K562 (cell line): ENCODE results near the gene CD82. TPM values are rescaled to one million over a fixed set of nuclear protein-coding genes. Genes with fewer than 3 reads are reported as not detected.

Experiments used
- ADNP ChIP-seq: fragments of 200-800 bp; sonication (Bioruptor generic); IDR thresholded peaks from 2 replicates; pipeline ENCODE4 v1.6.1; 2016; ENCODE audit warnings: missing genetic modification characterization, missing compliant biosample characterization
- CSDE1 ChIP-seq, 2 experiments: fragments of 450-650 bp; IDR thresholded peaks; 2 replicates each; pipeline ENCODE4 v1.6.1; 2016; ENCODE audit warnings: mild to moderate bottlenecking in 1 of 2
- ESRRA ChIP-seq: fragments of 450-650 bp; IDR thresholded peaks from 2 replicates; pipeline ENCODE4 v1.6.1; 2014; ENCODE audit warnings: low read depth, mild to moderate bottlenecking, moderate library complexity, borderline replicate concordance
- ETV6 ChIP-seq, 3 experiments: fragments of 150-350 bp in 1 of 3; sonication (generic) in 1 of 3; formaldehyde crosslinking in 1 of 3; IDR thresholded peaks; 2 replicates each; pipeline versions ENCODE4 v1.6.1 to v1.8.0; 2014 to 2022; ENCODE audit warnings: borderline replicate concordance in 2 of 3, low read depth in 2 of 3, antibody characterized with exemption in 1 of 3, low read length in 1 of 3, mild to moderate bottlenecking in 1 of 3, missing genetic modification reagents in 1 of 3
- GABPA ChIP-seq: fragments of 200-800 bp; sonication (Bioruptor generic); conservative IDR thresholded peaks from 2 replicates; pipeline ENCODE4 v1.6.1; 2016; ENCODE audit warnings: low read depth, missing genetic modification characterization, missing compliant biosample characterization
- HMG20A ChIP-seq: fragments of 450-650 bp; formaldehyde crosslinking; conservative IDR thresholded peaks from 2 replicates; pipeline ENCODE4 v1.4.0; 2020; ENCODE audit warnings: mild to moderate bottlenecking, mixed read lengths
- MAFF ChIP-seq: IDR thresholded peaks from 2 replicates; pipeline ENCODE4 v1.6.1; 2012; ENCODE audit warnings: low read length, improper control_type of control experiment
- NFIC ChIP-seq: fragments of 450-650 bp; IDR thresholded peaks from 2 replicates; pipeline ENCODE4 v1.6.1; 2017; ENCODE audit warnings: mild to moderate bottlenecking, inconsistent platforms
- PTRF ChIP-seq: fragments of 450-650 bp; IDR thresholded peaks from 2 replicates; pipeline ENCODE4 v1.6.1; 2016; ENCODE audit warnings: mild to moderate bottlenecking, missing genetic modification characterization, missing compliant biosample characterization
- SIN3B ChIP-seq: fragments of 450-650 bp; IDR thresholded peaks from 2 replicates; pipeline ENCODE4 v1.6.1; 2017; ENCODE audit warnings: low read depth, mild to moderate bottlenecking, moderate library complexity
- SIX5 ChIP-seq, 2 experiments: IDR thresholded peaks; 2 replicates each; pipeline ENCODE4 v1.6.1; 2011; ENCODE audit warnings: low read length in 2 of 2, borderline replicate concordance in 1 of 2, low read depth in 1 of 2, mild to moderate bottlenecking in 1 of 2, moderate library complexity in 1 of 2; ENCODE audit not compliant: insufficient read depth in 1 of 2
- SRSF3 ChIP-seq: fragments of 200-400 bp; formaldehyde crosslinking; IDR thresholded peaks from 2 replicates; pipeline ENCODE4 v1.6.1; 2016; ENCODE audit warnings: mild to moderate bottlenecking, low read length, moderate library complexity; ENCODE audit not compliant: insufficient read depth
- TAF7 ChIP-seq: fragments of 450-650 bp; IDR thresholded peaks from 2 replicates; pipeline ENCODE4 v1.6.1; 2016; ENCODE audit warnings: missing genetic modification characterization, missing compliant biosample characterization
- ZC3H8 ChIP-seq: fragments of 450-650 bp; IDR thresholded peaks from 2 replicates; pipeline ENCODE4 v1.6.1; 2017
- ZNF165 ChIP-seq: fragments of 250-450 bp; sonication (Bioruptor Pico); IDR thresholded peaks from 2 replicates; pipeline ENCODE4 v1.4.0; 2020; ENCODE audit warnings: borderline replicate concordance
- ZNF3 ChIP-seq: fragments of 250-450 bp; sonication (Bioruptor Pico); IDR thresholded peaks from 2 replicates; pipeline ENCODE4 v1.5.0; 2021; ENCODE audit warnings: mild to moderate bottlenecking, moderate library complexity
- ZNF408 ChIP-seq: fragments of 250-450 bp; sonication (Bioruptor Pico); IDR thresholded peaks from 2 replicates; pipeline ENCODE4 v1.4.0; 2020; ENCODE audit warnings: low read depth, mild to moderate bottlenecking, moderate library complexity
- ZNF77 ChIP-seq: fragments of 250-450 bp; sonication (Bioruptor Pico); IDR thresholded peaks from 2 replicates; pipeline ENCODE4 v1.5.0; 2020
- polyA plus RNA-seq, 8 experiments: library from polyadenylated mRNA; depleted of rRNA in 4 of 8; stranded (reverse) in 5 of 8; unstranded in 3 of 8; fragments of >200 nt; fragmentation: Nextera tagmentation in 2 of 8; fragmentation: Illumina TruSeq in 1 of 8; extraction: Ambion mirVana in 2 of 8; extraction: Trizol in 1 of 8; gene quantifications; 2 replicates each; pipeline versions ENCODE4 v1.2.1 to v1.2.3, GENCODE V29; 2011 to 2014; ENCODE audit warnings: inconsistent platforms in 1 of 8, missing spikeins in 1 of 8
- total RNA-seq, 7 experiments: library from RNA; depleted of rRNA in 6 of 7; stranded (reverse); fragments of >200 nt in 6 of 7; fragmentation: Illumina TruSeq in 2 of 7; extraction: Trizol in 2 of 7; gene quantifications; 2 replicates each; pipeline versions ENCODE4 v1.2.1 to v1.2.3, GENCODE V29; 2011 to 2021; ENCODE audit warnings: low replicate concordance in 1 of 7
- TF ChIP-seq, protein P1 (sequence below): fragments of 200-600 bp; sonication (generic); IDR thresholded peaks from one replicate; pipeline ENCODE4 v1.6.1; 2012; ENCODE audit warnings: mild to moderate bottlenecking, low read depth, low read length, inconsistent platforms

The CD82 gene
- total and polyA plus RNA-seq, 9 of the 15 experiments (the other 6 are each of a cell fraction or from before 2014, with no cell fraction given): 0.27 to 9.4 (median 3.0) TPM

- TF ChIP-seq ZC3H8: no peak
- TF ChIP-seq TAF7 (tag): 0 out of 2 replicates have a peak, but pooled peaks have one; percentile 38
- TF ChIP-seq CSDE1 (IDR thresholded peaks at IDR 0.05): no peak
- TF ChIP-seq SIX5 (IDR thresholded peaks at IDR 0.05; ENCODE audit: borderline replicate concordance in 1 of 2, insufficient read depth in 1 of 2, low read depth in 1 of 2, low read length in 2 of 2): no peak
- no peak for TF ChIP-seq ETV6 (IDR thresholded peaks at IDR 0.05; ENCODE audit: borderline replicate concordance in 1 of 2, low read depth in 2 of 2, low read length in 1 of 2)
- no peak for TF ChIP-seq ETV6 (CRISPR knock-in tag; IDR thresholded peaks at IDR 0.05; ENCODE audit: borderline replicate concordance)
- no peak for TF ChIP-seq HMG20A
- no peak for TF ChIP-seq SIN3B
- TF ChIP-seq ZNF165: no peak
- TF ChIP-seq GABPA: peak; percentile 67; the same call in 1 of the 2 replicates
- no peak for TF ChIP-seq ZNF408 (CRISPR knock-in tag)
- TF ChIP-seq, protein P1, sequence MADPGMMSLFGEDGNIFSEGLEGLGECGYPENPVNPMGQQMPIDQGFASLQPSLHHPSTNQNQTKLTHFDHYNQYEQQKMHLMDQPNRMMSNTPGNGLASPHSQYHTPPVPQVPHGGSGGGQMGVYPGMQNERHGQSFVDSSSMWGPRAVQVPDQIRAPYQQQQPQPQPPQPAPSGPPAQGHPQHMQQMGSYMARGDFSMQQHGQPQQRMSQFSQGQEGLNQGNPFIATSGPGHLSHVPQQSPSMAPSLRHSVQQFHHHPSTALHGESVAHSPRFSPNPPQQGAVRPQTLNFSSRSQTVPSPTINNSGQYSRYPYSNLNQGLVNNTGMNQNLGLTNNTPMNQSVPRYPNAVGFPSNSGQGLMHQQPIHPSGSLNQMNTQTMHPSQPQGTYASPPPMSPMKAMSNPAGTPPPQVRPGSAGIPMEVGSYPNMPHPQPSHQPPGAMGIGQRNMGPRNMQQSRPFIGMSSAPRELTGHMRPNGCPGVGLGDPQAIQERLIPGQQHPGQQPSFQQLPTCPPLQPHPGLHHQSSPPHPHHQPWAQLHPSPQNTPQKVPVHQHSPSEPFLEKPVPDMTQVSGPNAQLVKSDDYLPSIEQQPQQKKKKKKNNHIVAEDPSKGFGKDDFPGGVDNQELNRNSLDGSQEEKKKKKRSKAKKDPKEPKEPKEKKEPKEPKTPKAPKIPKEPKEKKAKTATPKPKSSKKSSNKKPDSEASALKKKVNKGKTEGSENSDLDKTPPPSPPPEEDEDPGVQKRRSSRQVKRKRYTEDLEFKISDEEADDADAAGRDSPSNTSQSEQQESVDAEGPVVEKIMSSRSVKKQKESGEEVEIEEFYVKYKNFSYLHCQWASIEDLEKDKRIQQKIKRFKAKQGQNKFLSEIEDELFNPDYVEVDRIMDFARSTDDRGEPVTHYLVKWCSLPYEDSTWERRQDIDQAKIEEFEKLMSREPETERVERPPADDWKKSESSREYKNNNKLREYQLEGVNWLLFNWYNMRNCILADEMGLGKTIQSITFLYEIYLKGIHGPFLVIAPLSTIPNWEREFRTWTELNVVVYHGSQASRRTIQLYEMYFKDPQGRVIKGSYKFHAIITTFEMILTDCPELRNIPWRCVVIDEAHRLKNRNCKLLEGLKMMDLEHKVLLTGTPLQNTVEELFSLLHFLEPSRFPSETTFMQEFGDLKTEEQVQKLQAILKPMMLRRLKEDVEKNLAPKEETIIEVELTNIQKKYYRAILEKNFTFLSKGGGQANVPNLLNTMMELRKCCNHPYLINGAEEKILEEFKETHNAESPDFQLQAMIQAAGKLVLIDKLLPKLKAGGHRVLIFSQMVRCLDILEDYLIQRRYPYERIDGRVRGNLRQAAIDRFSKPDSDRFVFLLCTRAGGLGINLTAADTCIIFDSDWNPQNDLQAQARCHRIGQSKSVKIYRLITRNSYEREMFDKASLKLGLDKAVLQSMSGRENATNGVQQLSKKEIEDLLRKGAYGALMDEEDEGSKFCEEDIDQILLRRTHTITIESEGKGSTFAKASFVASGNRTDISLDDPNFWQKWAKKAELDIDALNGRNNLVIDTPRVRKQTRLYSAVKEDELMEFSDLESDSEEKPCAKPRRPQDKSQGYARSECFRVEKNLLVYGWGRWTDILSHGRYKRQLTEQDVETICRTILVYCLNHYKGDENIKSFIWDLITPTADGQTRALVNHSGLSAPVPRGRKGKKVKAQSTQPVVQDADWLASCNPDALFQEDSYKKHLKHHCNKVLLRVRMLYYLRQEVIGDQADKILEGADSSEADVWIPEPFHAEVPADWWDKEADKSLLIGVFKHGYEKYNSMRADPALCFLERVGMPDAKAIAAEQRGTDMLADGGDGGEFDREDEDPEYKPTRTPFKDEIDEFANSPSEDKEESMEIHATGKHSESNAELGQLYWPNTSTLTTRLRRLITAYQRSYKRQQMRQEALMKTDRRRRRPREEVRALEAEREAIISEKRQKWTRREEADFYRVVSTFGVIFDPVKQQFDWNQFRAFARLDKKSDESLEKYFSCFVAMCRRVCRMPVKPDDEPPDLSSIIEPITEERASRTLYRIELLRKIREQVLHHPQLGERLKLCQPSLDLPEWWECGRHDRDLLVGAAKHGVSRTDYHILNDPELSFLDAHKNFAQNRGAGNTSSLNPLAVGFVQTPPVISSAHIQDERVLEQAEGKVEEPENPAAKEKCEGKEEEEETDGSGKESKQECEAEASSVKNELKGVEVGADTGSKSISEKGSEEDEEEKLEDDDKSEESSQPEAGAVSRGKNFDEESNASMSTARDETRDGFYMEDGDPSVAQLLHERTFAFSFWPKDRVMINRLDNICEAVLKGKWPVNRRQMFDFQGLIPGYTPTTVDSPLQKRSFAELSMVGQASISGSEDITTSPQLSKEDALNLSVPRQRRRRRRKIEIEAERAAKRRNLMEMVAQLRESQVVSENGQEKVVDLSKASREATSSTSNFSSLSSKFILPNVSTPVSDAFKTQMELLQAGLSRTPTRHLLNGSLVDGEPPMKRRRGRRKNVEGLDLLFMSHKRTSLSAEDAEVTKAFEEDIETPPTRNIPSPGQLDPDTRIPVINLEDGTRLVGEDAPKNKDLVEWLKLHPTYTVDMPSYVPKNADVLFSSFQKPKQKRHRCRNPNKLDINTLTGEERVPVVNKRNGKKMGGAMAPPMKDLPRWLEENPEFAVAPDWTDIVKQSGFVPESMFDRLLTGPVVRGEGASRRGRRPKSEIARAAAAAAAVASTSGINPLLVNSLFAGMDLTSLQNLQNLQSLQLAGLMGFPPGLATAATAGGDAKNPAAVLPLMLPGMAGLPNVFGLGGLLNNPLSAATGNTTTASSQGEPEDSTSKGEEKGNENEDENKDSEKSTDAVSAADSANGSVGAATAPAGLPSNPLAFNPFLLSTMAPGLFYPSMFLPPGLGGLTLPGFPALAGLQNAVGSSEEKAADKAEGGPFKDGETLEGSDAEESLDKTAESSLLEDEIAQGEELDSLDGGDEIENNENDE: no peak
- peak; percentile 37; the same call in 1 of the 2 replicates for TF ChIP-seq NFIC
- no peak for TF ChIP-seq ZNF77 (CRISPR knock-in tag)
- no peak for TF ChIP-seq ADNP (tag)
- TF ChIP-seq ESRRA: no peak
- no peak for TF ChIP-seq MAFF
- TF ChIP-seq PTRF (tag): no peak
- no peak for TF ChIP-seq SRSF3
- no peak for TF ChIP-seq ZNF3 (CRISPR knock-in tag)
Observed at GRCh38 chr11:44564670-44565210, 723 bp upstream of the CD82 start (continued).
